HepG2 (cell line): Measurements from ENCODE around the gene PNPLA1. TPM values are rescaled to one million over a fixed set of nuclear protein-coding genes. Genes with fewer than 3 reads are reported as not detected.

Experiments
- ERF ChIP-seq: IDR thresholded peaks from 2 replicates; pipeline ENCODE4 v1.6.1; 2018; ENCODE audit warnings: missing biosample characterization, missing genetic modification reagents
- HNRNPL ChIP-seq: fragments of 200-400 bp; formaldehyde crosslinking; IDR thresholded peaks from 2 replicates; pipeline ENCODE4 v1.6.1; 2017; ENCODE audit warnings: mild to moderate bottlenecking, low read depth, low read length
- NFATC3 ChIP-seq: sonication (generic); formaldehyde crosslinking; IDR thresholded peaks from 2 replicates; pipeline ENCODE4 v1.5.1; 2020; ENCODE audit warnings: mild to moderate bottlenecking, missing genetic modification reagents
- PHB2 ChIP-seq: fragments of 450-650 bp; IDR thresholded peaks from 2 replicates; pipeline ENCODE4 v1.6.1; 2018; ENCODE audit not compliant: partially characterized antibody
- TARDBP ChIP-seq: sonication (generic); formaldehyde crosslinking; IDR thresholded peaks from 2 replicates; pipeline ENCODE4 v1.8.0; 2022; ENCODE audit warnings: mild to moderate bottlenecking, missing genetic modification reagents
- polyA plus RNA-seq, 8 experiments: library from polyadenylated mRNA; depleted of rRNA in 3 of 8; stranded (reverse) in 7 of 8; unstranded in 1 of 8; fragments of >200 nt; fragmentation: Illumina TruSeq in 4 of 8; extraction: Trizol in 4 of 8; gene quantifications; 2 replicates each; pipeline versions ENCODE4 v1.2.1 to v1.2.3, GENCODE V29; 2011 to 2016; ENCODE audit warnings: low read depth in 4 of 8, missing spikeins in 1 of 8, mixed read lengths in 1 of 8; ENCODE audit not compliant: insufficient read depth in 1 of 8
- total RNA-seq, 5 experiments: library from RNA; depleted of rRNA; stranded (reverse); fragments of >200 nt; fragmentation: Illumina TruSeq; extraction: Trizol; gene quantifications; 2 replicates each; pipeline ENCODE4 v1.2.3, GENCODE V29; 2016; ENCODE audit warnings: low read depth in 1 of 5
- TF ChIP-seq, protein P1 (sequence below): sonication (generic); formaldehyde crosslinking; IDR thresholded peaks from 2 replicates; pipeline ENCODE4 v1.8.1; 2023; ENCODE audit warnings: mild to moderate bottlenecking, moderate library complexity, missing genetic modification reagents
- TF ChIP-seq, protein P2 (sequence below): IDR thresholded peaks from 2 replicates; pipeline ENCODE4 v1.6.1; 2016; ENCODE audit warnings: missing biosample characterization, missing genetic modification reagents, low read depth
- TF ChIP-seq, protein P3 (sequence below): sonication (generic); IDR thresholded peaks from 2 replicates; pipeline ENCODE4 v1.6.1; 2016; ENCODE audit warnings: low read depth, borderline replicate concordance
- TF ChIP-seq, protein P4 (sequence below): sonication (generic); formaldehyde crosslinking; IDR thresholded peaks from 2 replicates; pipeline ENCODE4 v1.5.0; 2020; ENCODE audit warnings: mild to moderate bottlenecking, missing genetic modification reagents
- TF ChIP-seq, protein P5 (sequence below): sonication (generic); formaldehyde crosslinking; conservative IDR thresholded peaks from 2 replicates; pipeline ENCODE4 v1.5.0; 2020; ENCODE audit warnings: missing genetic modification reagents
- TF ChIP-seq, protein P6 (sequence below): sonication (generic); formaldehyde crosslinking; IDR thresholded peaks from 2 replicates; pipeline ENCODE4 v1.5.0; 2020; ENCODE audit warnings: missing genetic modification reagents
- TF ChIP-seq, protein P7 (sequence below), 2 experiments: sonication (generic) in 1 of 2; formaldehyde crosslinking in 1 of 2; IDR thresholded peaks; 2 replicates each; pipeline versions ENCODE4 v1.4.0 to v1.6.1; 2018 to 2020; ENCODE audit warnings: missing genetic modification reagents in 2 of 2, borderline replicate concordance in 1 of 2, low read depth in 1 of 2, mild to moderate bottlenecking in 1 of 2, missing biosample characterization in 1 of 2

The PNPLA1 gene
- total and polyA plus RNA-seq, 2 of the 13 experiments (the other 11 are each of a cell fraction or from before 2014, with no cell fraction given) = not detected

DNA sequence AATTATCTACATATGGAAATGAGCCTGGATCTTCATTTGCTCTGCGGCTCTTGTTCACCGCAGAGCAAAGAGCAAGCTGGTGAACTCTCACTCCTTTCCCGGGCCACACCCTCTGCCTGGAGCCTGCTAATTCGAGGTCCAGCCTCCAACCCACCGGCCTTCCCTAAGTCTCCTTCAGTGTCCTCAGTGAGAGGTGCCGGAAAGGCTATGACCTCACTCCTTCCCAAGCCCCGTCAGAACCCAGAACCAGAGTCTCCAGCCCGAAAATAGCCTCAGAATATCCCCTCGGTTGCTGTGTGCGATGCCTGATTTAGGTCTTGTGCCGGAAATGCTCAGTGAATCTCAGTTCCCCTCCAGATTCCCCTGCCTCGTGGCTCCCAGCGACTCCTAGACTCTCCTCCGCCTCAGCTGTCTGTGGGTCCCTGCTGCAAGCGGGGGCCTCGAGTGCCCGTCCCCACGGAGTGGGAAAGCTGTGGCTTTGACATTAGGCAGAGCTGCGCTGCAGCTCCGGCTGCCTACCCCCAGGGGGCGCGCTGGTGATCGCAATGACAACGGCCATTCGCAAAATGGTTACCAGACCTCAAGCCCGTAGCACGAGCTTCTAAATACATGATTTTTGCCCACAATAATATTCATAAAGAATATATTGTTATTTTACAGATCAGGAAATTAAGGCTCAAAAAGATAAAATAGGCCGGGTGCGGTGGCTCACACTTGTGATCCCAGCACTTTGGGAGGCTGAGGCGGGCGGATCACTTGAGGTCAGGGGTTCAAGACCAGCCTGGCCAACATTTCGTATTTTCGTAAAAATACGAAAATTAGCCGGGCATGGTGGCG is 71.0 kb downstream of the PNPLA1 start (continued):
- TF ChIP-seq, protein P1, sequence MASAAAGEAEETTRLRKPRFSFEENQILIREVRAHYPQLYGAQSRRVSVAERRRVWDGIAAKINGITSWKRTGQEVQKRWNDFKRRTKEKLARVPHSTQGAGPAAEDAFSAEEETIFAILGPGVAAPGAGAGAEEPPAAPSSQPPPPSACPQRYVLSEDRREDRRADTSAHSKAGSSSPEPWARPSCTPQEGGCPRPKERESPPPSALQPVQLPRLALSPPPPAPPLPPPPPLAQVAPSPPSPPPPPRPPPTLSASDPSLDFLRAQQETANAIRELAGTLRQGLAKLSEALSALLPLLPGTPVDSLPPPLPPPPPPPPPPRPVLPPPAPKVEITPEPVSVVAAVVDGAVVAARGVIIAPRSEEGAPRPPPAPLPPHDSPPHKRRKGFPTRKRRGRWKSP (CRISPR knock-in tag) = peak; percentile 79; the same call in 1 of the 2 replicates
- TF ChIP-seq, protein P2, sequence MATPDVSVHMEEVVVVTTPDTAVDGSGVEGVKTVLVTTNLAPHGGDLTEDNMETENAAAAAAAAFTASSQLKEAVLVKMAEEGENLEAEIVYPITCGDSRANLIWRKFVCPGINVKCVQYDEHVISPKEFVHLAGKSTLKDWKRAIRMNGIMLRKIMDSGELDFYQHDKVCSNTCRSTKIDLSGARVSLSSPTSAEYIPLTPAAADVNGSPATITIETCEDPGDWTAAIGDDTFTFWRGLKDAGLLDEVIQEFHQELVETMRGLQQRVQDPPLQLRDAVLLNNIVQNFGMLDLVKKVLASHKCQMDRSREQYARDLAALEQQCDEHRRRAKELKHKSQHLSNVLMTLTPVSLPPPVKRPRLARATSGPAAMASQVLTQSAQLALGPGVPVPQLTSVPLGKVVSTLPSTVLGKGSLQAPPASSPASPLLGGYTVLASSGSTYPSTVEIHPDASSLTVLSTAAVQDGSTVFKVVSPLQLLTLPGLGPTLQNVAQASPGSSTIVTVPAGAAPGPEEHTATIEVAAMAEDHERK = 0 out of 2 replicates have a peak, but pooled peaks have one; percentile 14
- TF ChIP-seq ERF (CRISPR knock-in tag) = 0 out of 2 replicates have a peak, but pooled peaks have one; percentile 25
- TF ChIP-seq, protein P3, sequence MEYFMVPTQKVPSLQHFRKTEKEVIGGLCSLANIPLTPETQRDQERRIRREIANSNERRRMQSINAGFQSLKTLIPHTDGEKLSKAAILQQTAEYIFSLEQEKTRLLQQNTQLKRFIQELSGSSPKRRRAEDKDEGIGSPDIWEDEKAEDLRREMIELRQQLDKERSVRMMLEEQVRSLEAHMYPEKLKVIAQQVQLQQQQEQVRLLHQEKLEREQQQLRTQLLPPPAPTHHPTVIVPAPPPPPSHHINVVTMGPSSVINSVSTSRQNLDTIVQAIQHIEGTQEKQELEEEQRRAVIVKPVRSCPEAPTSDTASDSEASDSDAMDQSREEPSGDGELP = 0 out of 2 replicates have a peak, but pooled peaks have one; percentile 8
- TF ChIP-seq, protein P4, sequence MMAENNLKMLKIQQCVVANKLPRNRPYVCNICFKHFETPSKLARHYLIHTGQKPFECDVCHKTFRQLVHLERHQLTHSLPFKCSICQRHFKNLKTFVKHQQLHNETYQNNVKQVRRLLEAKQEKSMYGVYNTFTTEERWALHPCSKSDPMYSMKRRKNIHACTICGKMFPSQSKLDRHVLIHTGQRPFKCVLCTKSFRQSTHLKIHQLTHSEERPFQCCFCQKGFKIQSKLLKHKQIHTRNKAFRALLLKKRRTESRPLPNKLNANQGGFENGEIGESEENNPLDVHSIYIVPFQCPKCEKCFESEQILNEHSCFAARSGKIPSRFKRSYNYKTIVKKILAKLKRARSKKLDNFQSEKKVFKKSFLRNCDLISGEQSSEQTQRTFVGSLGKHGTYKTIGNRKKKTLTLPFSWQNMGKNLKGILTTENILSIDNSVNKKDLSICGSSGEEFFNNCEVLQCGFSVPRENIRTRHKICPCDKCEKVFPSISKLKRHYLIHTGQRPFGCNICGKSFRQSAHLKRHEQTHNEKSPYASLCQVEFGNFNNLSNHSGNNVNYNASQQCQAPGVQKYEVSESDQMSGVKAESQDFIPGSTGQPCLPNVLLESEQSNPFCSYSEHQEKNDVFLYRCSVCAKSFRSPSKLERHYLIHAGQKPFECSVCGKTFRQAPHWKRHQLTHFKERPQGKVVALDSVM (CRISPR knock-in tag) = peak; percentile 88
- TF ChIP-seq, protein P5, sequence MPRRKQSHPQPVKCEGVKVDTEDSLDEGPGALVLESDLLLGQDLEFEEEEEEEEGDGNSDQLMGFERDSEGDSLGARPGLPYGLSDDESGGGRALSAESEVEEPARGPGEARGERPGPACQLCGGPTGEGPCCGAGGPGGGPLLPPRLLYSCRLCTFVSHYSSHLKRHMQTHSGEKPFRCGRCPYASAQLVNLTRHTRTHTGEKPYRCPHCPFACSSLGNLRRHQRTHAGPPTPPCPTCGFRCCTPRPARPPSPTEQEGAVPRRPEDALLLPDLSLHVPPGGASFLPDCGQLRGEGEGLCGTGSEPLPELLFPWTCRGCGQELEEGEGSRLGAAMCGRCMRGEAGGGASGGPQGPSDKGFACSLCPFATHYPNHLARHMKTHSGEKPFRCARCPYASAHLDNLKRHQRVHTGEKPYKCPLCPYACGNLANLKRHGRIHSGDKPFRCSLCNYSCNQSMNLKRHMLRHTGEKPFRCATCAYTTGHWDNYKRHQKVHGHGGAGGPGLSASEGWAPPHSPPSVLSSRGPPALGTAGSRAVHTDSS (CRISPR knock-in tag) = no peak
- 0 out of 2 replicates have a peak, but pooled peaks have one; percentile 39 for TF ChIP-seq TARDBP
- TF ChIP-seq, protein P6, sequence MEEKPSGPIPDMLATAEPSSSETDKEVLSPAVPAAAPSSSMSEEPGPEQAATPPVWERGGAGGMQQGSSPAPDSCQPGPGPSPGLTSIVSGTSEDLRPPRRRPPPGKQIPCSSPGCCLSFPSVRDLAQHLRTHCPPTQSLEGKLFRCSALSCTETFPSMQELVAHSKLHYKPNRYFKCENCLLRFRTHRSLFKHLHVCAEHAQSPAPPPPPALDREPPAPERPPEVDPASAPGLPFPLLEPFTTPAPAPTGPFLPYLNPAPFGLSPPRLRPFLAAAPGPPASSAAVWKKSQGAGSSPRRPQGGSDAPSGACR (CRISPR knock-in tag) = peak; percentile 61; the same call in 1 of the 2 replicates
- TF ChIP-seq, protein P7, sequence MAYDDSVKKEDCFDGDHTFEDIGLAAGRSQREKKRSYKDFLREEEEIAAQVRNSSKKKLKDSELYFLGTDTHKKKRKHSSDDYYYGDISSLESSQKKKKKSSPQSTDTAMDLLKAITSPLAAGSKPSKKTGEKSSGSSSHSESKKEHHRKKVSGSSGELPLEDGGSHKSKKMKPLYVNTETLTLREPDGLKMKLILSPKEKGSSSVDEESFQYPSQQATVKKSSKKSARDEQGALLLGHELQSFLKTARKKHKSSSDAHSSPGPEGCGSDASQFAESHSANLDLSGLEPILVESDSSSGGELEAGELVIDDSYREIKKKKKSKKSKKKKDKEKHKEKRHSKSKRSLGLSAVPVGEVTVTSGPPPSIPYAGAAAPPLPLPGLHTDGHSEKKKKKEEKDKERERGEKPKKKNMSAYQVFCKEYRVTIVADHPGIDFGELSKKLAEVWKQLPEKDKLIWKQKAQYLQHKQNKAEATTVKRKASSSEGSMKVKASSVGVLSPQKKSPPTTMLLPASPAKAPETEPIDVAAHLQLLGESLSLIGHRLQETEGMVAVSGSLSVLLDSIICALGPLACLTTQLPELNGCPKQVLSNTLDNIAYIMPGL (CRISPR knock-in tag; IDR thresholded peaks at IDR 0.05; ENCODE audit: borderline replicate concordance in 1 of 2, low read depth in 1 of 2) = peak; percentile 87 to 88; a peak in 3 of 4 replicates
- TF ChIP-seq HNRNPL = no peak
- 0 out of 2 replicates have a peak, but pooled peaks have one; percentile 28 for TF ChIP-seq NFATC3 (CRISPR knock-in tag)
- TF ChIP-seq PHB2 = no peak
